Neutrophil (primary cell): ENCODE data around the gene SEPTIN6.

Experiments used
- H3K27ac ChIP-seq: fragments of 200-600 bp; sonication (generic); 2 replicates; pipeline ENCODE4 v1.5.1; 2016; ENCODE audit warnings: mild to moderate bottlenecking, moderate library complexity
- H3K27me3 ChIP-seq: fragments of 200-600 bp; sonication (generic); 2 replicates; pipeline ENCODE4 v1.6.0; 2016; ENCODE audit warnings: mild to moderate bottlenecking
- H3K36me3 ChIP-seq: fragments of 200-600 bp; sonication (generic); 2 replicates; pipeline ENCODE4 v1.5.1; 2017
- H3K4me1 ChIP-seq, 2 experiments: fragments of 200-600 bp in 1 of 2; sonication (generic) in 1 of 2; 1 replicate in 1 of 2; 2 replicates in 1 of 2; pipeline versions ENCODE4 v1.5.1 to v1.6.1; 2013 to 2016; ENCODE audit warnings: low read depth in 1 of 2, low read length in 1 of 2, mild to moderate bottlenecking in 1 of 2, moderate library complexity in 1 of 2; ENCODE audit not compliant: control insufficient read depth in 1 of 2, insufficient read depth in 1 of 2
- H3K4me3 ChIP-seq, 2 experiments: fragments of 200-600 bp in 1 of 2; sonication (generic) in 1 of 2; 1 replicate in 1 of 2; 2 replicates in 1 of 2; pipeline ENCODE4 v1.5.1; 2013 to 2016; ENCODE audit warnings: low read depth in 1 of 2, low read length in 1 of 2, mild to moderate bottlenecking in 1 of 2, moderate library complexity in 1 of 2
- H3K9me3 ChIP-seq: fragments of 200-600 bp; sonication (generic); 2 replicates; pipeline ENCODE4 v1.5.1; 2016
- CTCF ChIP-seq: fragments of 200-600 bp; sonication (generic); IDR thresholded peaks from 2 replicates; pipeline ENCODE4 v1.5.1; 2016; ENCODE audit warnings: antibody characterized with exemption

SEPTIN6 gene

GRCh38 chrX:119693040-119693995 lies at the start of gene SEPTIN6:
Gene SEPTIN6, minus strand, starts transcription at chrX:119693168. Its CDS starts 63 bp downstream, at chrX:119693105.
- Histone ChIP-seq H3K4me3 (peak within 1 kb of the TSS; percentile 68 to 73), H3K27ac (peak within 1 kb of the TSS; percentile 90), H3K4me1 (peaks cover 20 to 24% of the 10 kb centered on the region in 2 experiments), H3K36me3 (no peaks in the 10 kb centered on the region), H3K9me3 (no peaks in the 10 kb centered on the region), H3K27me3 (no peaks in the 10 kb centered on the region)
- peak; percentile 34 for TF ChIP-seq CTCF

GRCh38 chrX:119738742-119739141 lies 45.8 kb upstream of the SEPTIN6 start:
- Histone ChIP-seq H3K27ac (no peak overlapping the region), H3K9me3 (no peaks in the 10 kb centered on the region), H3K27me3 (no peaks in the 10 kb centered on the region), H3K4me1 (peaks cover 0 to 7% of the 10 kb centered on the region in 2 experiments), H3K36me3 (no peaks in the 10 kb centered on the region), H3K4me3 (no peak overlapping the region)
- TF ChIP-seq CTCF = no peak

GRCh38 chrX:119736206-119736764 lies 43.3 kb upstream of the SEPTIN6 start:
- Histone ChIP-seq H3K9me3 (no peaks in the 10 kb centered on the region), H3K4me3 (no peak overlapping the region), H3K27me3 (no peaks in the 10 kb centered on the region), H3K27ac (no peak overlapping the region), H3K36me3 (no peaks in the 10 kb centered on the region), H3K4me1 (peaks cover 0 to 7% of the 10 kb centered on the region in 2 experiments)
- TF ChIP-seq CTCF = no peak

- H3K27ac ChIP-seq = no peak overlapping the region
- peaks cover 0 to 7% of the 10 kb centered on the region in 2 experiments for H3K4me1 ChIP-seq
- H3K36me3 ChIP-seq = no peaks in the 10 kb centered on the region
- no peaks in the 10 kb centered on the region for H3K9me3 ChIP-seq
- H3K27me3 ChIP-seq = no peaks in the 10 kb centered on the region
- no peak for TF ChIP-seq CTCF
- no peak overlapping the region for H3K4me3 ChIP-seq
These were observed 42.5 kb upstream of the SEPTIN6 start for GRCh38 chrX:119735467-119735866.

- Histone ChIP-seq H3K9me3 (no peaks in the 10 kb centered on the region), H3K27me3 (no peaks in the 10 kb centered on the region), H3K27ac (peak overlapping the region; percentile 29), H3K4me3 (no peak overlapping the region), H3K36me3 (no peaks in the 10 kb centered on the region), H3K4me1 (peaks cover under 1 to 11% of the 10 kb centered on the region in 2 experiments)
- no peak for TF ChIP-seq CTCF
These were observed 42.0 kb upstream of the SEPTIN6 start for GRCh38 chrX:119734897-119735339.
